Embryonic facial prominence (tissue), 1 donor: ENCODE data around the gene GPC6.

ENCODE experiments used
- DNase-seq: peaks from one replicate; pipeline ENCODE4 v3.0.0-alpha.2; 2016; ENCODE audit errors: extremely low spot score

The GPC6 gene

DNA sequence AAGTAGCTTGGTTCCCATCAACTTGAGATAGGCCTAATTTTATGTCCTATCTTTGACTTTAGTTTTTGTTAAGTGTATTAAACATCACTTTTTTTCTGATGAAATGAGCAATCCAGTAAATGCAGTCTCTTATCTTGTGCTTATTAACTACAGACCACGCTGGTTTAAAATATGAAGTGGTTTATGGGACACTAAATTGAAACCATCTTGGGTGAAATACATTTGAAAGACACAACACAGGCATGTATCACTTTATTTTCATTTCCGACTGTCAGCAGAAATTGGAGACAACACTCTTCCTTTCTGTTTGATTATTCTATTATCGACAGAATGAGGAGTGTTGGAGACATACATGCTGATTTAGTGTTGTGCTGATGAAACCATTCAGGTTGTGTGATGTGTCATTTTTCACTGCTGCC, 447.7 kb downstream of the GPC6 start:
- DNase-seq, result no peak

DNA sequence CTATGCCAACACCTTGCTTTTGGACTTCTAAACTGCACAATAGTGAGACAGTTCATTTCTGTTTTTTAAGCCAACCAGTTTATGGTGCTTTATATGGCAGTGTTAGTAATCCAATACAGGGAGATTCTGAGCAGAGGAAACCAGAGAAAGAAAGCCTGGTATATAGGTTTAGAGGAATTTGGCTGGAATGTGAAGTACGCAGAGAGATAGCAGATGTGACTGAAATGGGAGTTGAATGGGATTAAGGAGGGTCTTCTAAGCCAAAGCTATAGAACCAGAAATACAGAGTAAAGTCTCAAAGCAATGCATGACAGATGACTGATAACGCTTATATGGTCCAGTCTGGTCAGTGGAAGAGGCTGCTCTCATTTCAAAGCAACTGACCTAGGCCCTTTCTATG, 453.7 kb downstream of the GPC6 start:
- DNase-seq, result no peak

DNA sequence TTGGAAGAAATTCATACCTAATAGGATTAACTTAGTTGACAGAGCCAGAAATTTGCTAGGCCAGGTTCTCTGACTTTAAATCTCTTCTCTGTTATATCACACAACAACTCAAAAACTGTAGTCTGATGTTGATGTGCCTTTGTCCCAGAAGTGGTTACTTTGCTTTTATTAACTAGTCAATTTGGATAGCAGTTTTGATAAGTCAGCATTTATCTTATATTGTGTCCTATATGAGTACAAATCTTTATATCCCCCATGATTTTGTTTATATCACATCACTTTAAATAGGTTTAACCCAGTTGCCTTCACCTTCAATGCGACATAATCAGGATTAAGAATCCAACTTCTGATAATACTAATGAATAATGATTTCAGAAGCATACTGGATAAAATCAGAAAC, 459.3 kb downstream of the GPC6 start:
- no peak for DNase-seq

DNA sequence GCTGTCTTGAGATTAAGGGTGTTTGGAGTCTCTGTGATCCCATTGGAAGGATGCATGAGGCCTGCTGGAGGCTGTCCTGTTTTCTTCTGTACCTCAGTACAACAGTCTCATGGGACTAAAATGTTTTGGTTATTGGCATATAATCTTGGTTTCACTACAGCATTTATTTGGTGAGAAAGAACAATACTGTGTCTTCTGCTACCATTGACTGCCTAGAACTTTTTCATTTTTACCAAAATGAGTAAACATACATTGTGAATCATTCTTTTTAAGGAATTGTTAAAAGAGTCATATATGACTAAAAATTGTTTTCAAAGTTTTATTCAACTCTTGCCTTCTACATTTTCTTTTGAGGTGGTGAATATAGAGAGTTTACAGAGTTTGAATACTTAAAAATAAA, 459.8 kb downstream of the GPC6 start:
- DNase-seq, result no peak

DNA sequence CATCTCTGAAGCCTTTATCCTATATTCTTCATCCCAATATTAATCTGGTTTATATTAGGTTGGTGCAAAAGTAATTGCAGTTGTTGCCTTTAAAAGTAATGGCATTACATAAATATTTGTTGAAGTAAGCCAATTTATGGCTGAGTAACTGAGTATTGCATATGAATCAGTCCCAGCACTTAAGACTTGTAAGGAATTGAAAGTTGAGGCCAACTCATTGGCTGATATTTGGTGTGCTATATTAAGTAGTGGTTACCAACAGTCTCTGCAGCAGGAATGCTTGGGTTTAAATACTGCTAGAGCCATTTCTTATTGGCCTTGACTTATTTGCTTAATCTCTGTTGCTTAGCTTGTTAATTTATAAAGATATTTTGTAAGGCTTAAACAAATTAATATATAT, 460.7 kb downstream of the GPC6 start:
- DNase-seq, result no peak

DNA sequence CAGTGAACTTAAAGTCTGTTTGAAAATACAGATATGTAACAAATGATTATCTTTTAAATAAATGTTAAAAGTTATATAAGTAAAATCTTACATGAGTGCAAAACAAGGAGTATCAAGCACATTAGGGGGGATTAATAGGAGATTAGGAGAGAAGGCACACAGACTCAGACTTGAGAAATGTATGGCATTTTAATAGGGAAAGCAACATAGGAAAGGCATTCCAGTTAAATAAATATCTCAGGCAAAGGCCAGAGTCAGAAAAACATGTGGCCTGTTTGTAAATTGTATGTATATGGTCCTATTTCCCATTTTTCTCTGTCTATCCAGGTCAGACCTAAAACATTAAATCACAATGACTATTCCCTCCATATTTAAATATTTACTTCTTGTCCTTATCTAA, 462.7 kb downstream of the GPC6 start:
- no peak for DNase-seq

DNA sequence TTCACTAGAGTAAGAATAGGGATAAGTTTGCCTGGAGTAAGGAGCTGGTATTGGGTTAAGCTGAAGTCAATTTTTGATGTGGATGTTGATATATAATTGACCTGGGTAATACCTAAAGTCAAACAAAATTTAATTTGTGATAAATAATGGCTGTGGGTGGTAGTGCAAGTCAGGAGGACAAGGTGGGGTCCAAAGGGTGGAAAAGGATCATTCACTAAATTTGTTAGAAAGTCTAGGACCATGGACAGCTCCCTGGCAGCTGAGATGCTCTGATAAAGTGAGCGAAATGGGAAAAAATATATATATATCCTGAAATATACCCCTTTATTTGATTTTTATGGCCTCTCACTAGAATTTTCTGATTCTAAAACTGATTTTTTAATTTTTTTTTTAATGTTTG, 463.5 kb downstream of the GPC6 start:
- DNase-seq, result no peak

DNA sequence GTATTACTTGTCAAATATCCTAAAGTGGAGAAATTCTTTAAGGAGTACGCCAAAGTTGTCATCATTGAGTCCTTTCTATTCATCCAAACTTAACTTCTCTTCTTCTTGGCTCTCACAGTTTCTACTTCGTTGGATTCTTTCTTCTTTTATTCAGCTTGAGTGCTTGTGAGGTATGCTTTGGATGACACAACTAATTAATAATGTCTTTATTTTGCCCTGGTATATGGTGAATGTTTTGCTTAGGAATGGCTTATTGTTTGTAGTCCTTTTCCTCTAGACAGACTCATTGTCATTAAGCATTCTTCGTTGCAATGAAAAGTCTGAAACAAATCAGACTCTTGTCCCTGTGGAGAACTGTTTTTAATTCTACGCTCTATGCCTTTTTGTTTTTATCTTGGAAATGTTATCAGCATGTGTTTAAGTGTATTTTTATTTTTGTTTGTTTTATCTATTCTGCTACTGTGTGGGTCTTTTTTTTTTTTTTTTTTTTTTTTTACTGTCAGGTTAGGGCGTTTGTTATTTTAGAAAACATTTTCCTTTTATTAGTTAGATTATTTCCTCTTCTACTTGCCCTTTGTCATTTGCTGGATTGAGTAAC, 471.5 kb downstream of the GPC6 start:
- no peak for DNase-seq

DNA sequence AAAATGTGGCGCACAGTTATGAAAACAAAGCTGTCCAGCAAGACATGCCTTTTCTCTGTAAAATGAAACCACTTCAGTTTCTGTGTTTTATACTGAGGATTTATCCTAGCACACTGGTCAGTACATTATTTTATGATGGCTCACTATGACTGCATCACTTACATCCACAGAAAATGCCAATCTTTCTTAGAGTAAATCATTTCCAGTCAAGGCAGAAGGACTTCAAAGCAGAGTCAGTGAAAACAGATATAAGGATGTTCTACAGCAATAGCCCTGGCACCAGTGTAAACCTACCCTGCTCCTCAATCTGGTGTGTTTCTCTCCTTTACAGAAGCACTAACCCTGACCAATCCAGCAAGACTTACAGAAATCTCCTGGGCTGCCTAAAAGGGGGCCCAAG, 473.5 kb downstream of the GPC6 start:
- no peak for DNase-seq

DNA sequence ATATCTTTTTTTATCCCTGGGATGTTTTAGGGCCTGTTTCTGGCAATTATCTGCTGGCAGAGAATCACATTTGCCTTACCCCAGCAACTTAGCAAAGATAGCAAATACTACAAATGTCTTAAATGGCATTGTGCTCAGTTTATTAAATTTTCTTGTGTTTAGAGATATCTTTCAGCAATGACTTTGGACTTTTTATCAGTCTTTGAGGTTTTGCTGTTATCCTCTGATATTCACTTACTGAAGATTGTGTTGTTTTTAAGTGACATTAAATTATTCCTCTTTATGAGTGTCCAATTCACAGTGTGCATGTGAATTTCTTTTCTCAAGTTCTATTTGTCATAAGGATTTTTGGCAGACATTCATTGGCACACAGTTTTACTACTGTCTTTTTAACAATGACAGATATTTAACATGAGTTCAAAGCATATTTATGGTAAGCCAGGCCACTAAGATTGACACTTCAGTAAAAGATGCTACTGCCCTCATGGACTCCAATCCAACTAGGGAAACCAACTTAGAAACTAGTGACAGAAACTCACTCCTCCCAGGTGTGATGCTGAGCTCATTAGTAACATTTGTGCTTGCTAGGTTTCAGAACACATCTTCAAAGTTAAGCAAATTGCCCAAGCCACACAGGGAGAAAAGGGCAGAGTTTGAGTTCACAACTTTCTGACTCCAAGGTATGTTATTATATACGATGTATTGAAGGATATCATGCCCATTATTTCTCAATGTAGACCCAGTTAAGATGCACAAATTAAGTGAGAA, 481.9 kb downstream of the GPC6 start:
- no peak for DNase-seq

DNA sequence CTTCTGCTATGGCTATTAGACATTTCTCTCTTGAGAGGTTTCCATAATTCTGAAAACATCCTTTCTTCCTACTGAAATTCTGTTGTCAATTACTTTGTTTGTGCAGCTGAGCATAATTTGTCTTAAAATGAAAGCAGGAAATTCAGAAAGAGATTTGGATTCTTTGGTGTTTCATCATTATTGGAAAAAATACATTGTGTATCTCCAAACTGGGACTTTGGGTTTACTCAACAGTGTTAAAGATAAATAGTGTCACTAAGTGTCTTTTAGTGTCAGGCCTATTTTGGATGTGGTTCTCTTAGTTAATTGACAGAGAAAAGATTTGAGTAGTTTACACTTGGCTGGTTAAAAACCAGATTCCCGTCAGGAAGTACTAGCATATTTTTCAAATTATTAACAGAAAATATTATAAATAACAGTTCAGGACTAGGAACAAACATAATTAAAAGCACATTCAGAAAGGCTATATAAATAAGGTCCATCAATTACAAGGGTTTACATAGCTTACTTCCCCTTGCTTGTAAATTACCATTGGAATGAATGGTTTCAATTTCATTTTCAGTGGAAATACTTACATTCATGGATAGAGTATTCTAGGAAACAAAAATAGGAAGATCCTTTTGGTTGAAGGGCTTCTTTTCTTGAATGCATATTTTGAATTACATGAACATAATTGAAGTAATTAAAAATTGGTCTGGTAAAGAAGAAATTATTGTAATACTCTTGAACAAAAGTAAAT, 483.1 kb downstream of the GPC6 start:
- no peak for DNase-seq

DNA sequence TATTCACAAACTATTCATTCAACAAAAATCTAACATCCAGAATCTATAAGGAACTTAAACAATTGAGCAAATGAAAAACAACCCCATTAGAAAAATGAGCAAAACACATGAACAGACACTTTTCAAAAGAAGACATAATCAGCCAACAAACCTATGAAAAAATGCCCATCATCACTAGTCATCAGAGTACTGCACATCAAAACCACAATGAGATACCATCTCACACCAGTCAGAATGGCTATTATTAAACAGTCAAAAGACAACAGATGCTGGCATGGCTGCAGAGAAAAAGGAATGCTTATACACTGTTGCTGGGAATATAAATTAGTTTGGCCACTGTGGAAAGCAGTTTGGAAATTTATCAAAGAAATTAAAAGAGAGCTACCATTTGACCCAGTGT, 487.6 kb downstream of the GPC6 start:
- DNase-seq, result no peak

DNA sequence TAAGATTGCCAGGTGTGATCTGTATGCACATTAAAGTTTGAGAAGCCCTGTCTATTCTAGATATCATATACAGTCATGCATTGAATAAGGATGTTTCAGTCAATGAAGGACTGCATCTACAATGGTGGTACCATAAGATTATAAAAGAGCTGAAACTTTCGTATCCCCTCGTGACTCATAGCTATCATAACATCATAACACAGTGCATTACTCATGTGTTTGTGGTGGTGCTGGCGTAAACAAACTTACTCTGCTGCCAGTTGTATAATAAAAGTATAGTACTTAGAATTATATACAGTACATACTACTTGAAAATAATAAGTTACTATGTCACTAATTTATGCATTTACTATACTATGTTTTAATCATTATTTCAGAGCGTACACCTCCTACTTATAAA, 489.3 kb downstream of the GPC6 start:
- no peak for DNase-seq

DNA sequence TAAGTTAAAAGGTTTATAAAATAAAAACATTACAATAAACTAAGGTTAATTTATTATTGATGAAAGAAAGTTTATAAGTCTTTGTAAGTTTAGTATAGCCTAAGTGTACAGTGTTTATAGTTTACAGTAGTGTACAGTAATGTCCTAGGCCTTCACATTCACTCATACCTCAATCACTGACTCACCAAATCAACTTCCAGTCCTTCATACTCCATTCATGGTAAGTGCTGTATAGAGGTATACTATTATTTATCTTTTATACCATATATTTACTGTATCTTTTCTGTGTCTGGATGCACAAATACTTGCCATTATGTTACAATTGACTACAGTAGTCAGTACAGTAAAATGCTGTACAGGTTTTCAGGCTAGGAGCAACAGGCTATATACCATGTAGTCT, 490.0 kb downstream of the GPC6 start:
- no peak for DNase-seq

DNA sequence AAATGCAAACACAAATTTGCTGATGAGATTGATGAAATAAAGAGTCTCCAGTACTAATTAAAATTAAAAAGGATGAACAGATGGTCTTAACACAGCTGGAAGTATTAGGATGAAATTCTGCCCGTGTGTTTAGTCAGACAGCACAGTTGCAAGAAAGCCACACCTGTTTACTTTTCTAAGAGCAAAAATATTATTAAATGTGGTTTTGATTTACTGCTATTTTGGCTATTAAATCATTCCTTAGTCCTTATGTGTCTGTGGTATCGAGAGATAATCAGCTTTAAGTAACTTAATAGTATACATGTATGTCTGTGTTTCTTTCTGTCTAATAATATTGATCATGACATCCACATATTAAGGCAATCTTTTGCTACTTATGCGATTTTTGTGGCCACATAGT, 494.9 kb downstream of the GPC6 start:
- no peak for DNase-seq

DNA sequence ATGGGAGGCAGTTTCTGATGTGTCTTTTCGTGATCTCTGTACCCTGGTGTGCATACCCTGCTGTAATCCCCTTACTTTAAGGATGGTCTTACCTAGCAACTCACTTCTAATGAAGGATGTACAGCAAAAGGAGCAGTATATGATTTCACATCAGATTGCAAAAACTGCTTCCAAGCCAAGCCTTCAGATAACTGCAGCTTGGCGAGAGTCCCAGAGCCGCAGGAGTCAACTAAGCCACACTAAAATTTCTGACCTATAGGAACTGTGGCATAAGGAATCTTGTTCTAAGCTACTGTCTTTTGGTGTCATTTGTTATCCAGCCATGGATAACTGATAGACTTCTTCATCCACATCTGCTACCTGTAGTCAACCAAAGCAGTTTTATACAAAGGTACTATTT, 496.7 kb downstream of the GPC6 start:
- no peak for DNase-seq

DNA sequence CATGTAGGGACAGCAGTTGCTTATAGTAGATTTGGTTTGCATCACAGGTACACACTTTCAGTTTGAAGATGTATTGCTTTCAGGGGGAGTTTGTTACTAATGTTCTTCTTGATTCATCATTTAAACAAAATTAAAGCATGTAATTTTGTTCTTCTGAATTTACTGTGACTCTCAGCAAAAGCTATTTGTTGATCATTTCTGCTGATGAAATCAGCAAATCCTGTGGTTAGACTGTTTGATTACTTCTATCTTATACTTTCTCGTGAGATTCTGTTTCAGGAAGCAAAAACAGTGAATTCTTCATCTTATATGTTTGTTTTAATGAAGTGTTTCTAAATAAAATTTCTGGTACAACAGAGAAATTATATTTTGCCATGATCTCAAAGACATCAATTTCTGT, 497.6 kb downstream of the GPC6 start:
- no peak for DNase-seq

DNA sequence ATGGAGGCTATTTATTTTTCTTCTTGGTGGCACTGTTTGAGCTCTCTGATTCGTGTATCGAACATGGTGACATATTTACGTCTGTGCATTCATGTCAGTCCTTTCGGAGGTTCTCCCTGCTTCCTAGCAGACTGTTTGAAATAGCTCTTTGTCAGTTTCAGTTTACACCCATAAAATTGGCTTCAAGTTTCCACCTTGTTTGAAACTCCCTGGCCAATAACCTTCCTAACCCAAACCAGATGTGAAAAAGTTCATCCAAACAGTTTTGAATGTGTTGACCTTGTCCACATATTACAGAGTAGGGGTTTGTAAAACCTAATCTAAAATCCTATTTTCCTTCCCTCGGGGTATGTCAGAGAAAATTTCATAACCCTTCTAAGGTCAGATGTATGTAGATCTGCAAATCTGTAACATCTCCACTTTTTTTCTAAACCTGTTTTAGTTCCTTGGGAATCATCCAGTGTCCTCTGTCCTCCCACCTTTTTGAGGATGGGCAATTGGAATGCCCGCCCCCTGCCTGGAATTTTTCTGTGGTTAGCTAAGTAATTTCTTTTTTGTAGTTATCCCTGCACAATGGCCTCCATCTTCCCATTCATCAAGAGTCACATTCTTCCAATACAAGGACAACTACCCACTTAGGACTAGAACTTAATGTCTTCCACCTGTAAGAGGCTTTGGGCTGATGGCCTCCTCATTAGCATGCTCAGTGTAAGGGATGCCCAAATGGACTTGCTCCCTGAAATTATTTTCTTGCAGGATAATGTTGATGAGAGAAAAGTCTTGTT, 499.8 kb downstream of the GPC6 start:
- DNase-seq, result no peak

DNA sequence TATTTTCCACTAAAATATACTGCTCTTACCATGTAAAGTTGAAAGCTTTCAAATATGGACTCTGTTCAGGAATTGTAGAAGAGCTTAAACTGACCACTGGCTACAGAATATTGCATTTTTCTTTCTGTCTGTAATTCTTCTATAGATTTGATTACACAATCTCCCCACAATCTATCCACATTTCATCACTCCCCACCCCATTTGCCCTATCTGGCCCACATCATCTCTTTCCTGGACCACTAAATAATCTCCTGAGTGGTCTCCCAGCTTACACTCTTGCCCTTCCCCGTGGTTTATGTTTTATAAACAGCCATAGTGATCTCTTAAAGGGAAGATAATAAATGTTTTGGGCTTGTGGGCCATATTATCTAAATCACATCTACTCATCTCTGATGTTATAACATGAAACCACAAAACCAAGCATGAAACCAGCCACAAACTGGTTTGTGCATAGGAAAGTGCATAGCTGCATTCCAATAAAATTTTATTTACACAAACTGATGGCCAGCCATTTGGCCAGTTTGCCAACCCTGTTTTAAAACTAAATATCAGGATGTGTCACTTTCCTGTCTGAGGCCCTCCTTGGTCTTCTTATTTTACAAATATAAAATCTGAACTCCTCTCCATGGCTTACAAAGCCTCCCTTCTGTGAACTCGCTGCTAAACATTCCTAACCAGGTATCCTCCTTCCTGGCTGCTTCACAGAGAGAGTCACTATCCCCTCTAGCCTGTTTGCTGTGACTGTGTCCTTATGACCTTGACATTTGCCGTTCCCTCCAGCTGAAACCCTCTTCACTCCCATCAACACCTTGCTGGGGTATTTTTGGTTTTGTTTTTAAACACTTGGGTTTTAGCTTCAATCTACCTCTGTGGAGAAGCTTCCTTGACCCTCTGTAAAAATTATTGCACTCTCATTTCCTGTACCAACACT, 500.9 kb downstream of the GPC6 start:
- DNase-seq, result no peak

DNA sequence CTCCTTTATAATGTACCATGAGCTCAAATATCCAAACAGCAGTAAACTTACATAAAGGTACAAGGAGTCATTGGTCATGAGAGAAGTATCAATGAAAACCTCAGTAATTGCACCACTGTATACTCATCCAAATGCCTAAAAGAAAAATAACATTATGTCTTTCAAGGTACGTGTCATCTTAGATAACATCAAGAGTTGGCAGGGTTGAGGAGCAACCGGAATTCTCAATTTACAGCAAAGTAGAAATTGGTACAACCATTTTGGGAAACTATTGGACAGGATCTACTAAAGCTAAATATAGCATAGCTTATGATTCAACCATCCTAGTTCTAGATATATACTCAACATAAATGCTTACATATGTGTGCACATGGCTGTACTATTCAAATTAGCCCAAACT, 502.8 kb downstream of the GPC6 start:
- DNase-seq, result no peak

DNA sequence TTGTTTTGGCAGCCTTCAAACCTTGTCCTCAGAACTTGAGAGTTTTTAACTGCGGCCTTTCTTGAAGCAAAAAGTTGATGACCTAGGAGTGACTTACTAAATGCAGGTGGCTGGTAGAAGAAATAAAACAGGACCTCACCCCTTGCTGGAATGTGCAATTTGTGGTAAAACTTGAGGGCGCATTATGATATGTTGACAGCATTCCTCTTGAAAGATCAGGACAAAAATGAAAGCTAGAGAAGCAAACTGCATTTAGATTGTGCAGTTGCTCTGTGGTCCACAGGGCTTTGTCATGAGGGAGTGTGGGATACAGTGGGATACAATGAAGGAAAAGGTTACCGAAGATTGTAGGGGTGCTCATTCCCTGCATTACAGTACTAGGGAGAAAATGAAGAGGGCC, 504.2 kb downstream of the GPC6 start:
- DNase-seq, result no peak
